Tibial artery (tissue), 4 donors: ENCODE measurements around the gene ADARB2.

Source experiments
- DNase-seq, 2 donors: peaks; one replicate each; pipeline ENCODE4 v3.0.0-alpha.2; 2019
- H3K27ac ChIP-seq, 2 donors: fragments of 200-600 bp; sonication (generic) in 1 of 2; 1 replicate in 1 of 2; 2 replicates in 1 of 2; pipeline ENCODE4 v1.5.1; 2018 to 2019; ENCODE audit warnings: mild to moderate bottlenecking in 1 of 2
- H3K27me3 ChIP-seq, 2 donors: fragments of 200-600 bp; sonication (generic) in 1 of 2; one replicate each; pipeline versions ENCODE4 v1.5.1 to v1.6.0; 2016 to 2019
- H3K36me3 ChIP-seq, 3 donors: fragments of 200-600 bp; sonication (generic) in 2 of 3; one replicate each; pipeline ENCODE4 v1.5.1; 2016 to 2019; ENCODE audit warnings: mild to moderate bottlenecking in 2 of 3
- H3K4me1 ChIP-seq, 4 donors: fragments of 200-600 bp; sonication (generic) in 2 of 4; 1 replicate in 3 of 4; 2 replicates in 1 of 4; pipeline ENCODE4 v1.5.1; 2016 to 2019
- H3K4me3 ChIP-seq, 2 donors: fragments of 200-600 bp; sonication (generic) in 1 of 2; 1 replicate in 1 of 2; 2 replicates in 1 of 2; pipeline ENCODE4 v1.5.1; 2018 to 2019; ENCODE audit warnings: mild to moderate bottlenecking in 2 of 2
- H3K9me3 ChIP-seq, 3 donors: fragments of 200-600 bp; sonication (generic) in 1 of 3; one replicate each; pipeline ENCODE4 v1.5.1; 2016 to 2019
- CTCF ChIP-seq, 2 experiments: fragments of 200-600 bp in 1 of 2; fragments of 450-650 bp in 1 of 2; IDR thresholded peaks; one replicate each; pipeline ENCODE4 v1.5.1; 2017 to 2019; ENCODE audit warnings: antibody characterized with exemption in 2 of 2, mild to moderate bottlenecking in 1 of 2, moderate library complexity in 1 of 2
- intact Hi-C: fragments of 100-400 bp; cut with DNase I; formaldehyde crosslinking; loops from one replicate; pipeline ENCODE4 v1.15.0; 2023; ENCODE audit warnings: low total_unique reads

ADARB2 gene

GRCh38 chr10:1308173-1308961 is 429.0 kb downstream of the ADARB2 start:
- Histone ChIP-seq H3K4me1 (peaks cover 0 to 36% (median 5%) of the 10 kb centered on the region in 4 donors), H3K27me3 (no peaks in the 10 kb centered on the region), H3K27ac (peak overlapping the region; percentile 33 to 36), H3K4me3 (no peak overlapping the region), H3K9me3 (no peaks in the 10 kb centered on the region), H3K36me3 (no peaks in the 10 kb centered on the region)
- DNase-seq = no peak
- TF ChIP-seq CTCF (IDR thresholded peaks at IDR 0.05) = no peak
- intact Hi-C loops = no loop called here

- H3K4me3 ChIP-seq = no peak overlapping the region
- intact Hi-C loops = no loop called here
- H3K27me3 ChIP-seq = peaks cover 0 to 21% of the 10 kb centered on the region in 2 donors
- H3K4me1 ChIP-seq = no peaks in the 10 kb centered on the region
- DNase-seq = no peak
- H3K9me3 ChIP-seq = no peaks in the 10 kb centered on the region
- H3K27ac ChIP-seq = no peak overlapping the region
- no peak for TF ChIP-seq CTCF (IDR thresholded peaks at IDR 0.05)
- no peaks in the 10 kb centered on the region for H3K36me3 ChIP-seq
These were observed 436.2 kb downstream of the ADARB2 start for GRCh38 chr10:1301143-1301542.

GRCh38 chr10:1300218-1300617 is 437.1 kb downstream of the ADARB2 start:
- no peak for TF ChIP-seq CTCF (IDR thresholded peaks at IDR 0.05)
- intact Hi-C loops = no loop called here
- H3K4me3 ChIP-seq = no peak overlapping the region
- no peak for DNase-seq
- H3K4me1 ChIP-seq = no peaks in the 10 kb centered on the region
- no peaks in the 10 kb centered on the region for H3K9me3 ChIP-seq
- peaks cover 0 to 21% of the 10 kb centered on the region in 2 donors for H3K27me3 ChIP-seq
- no peak overlapping the region for H3K27ac ChIP-seq
- H3K36me3 ChIP-seq = no peaks in the 10 kb centered on the region

DNA sequence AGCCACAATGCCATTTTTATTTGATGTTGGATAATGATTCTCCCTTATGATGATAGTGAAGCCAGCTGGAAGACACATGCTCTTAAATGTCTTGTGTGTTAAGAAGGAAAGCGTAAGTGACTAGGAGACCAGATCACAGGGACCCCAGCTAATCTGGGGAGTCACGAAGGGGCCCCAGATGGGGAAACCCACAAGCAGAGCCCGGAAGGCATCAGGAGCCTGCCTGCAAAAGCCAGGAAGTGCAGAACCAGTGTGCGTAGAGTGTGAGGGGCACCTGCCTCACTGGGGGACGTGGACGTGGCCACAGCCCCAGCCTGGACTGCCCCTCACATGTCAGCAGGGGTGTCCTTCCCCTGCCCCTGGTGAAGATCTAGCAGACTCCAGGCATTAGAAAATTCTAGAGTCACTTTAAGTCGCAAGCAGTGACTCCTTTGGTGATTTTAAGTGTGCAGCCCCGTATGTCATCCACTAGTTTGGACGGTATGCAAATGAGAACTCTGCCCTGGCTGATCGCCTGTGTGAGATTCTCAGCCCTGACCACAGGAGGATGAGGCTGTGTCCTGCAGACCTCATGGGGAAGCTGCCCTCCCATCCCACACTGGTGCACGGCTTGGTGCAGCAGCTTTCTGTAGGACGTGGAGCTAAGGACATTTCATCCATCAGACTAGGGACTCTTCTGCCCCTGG is 438.1 kb downstream of the ADARB2 start:
- H3K27me3 ChIP-seq = peaks cover 0 to 21% of the 10 kb centered on the region in 2 donors
- intact Hi-C loops = no loop called here
- no peaks in the 10 kb centered on the region for H3K9me3 ChIP-seq
- no peak for DNase-seq
- no peak overlapping the region for H3K4me3 ChIP-seq
- H3K36me3 ChIP-seq = no peaks in the 10 kb centered on the region
- H3K4me1 ChIP-seq = no peaks in the 10 kb centered on the region
- H3K27ac ChIP-seq = no peak overlapping the region
- no peak for TF ChIP-seq CTCF (IDR thresholded peaks at IDR 0.05)

GRCh38 chr10:1297566-1298301 is 439.6 kb downstream of the ADARB2 start:
- intact Hi-C loops = no loop called here
- Histone ChIP-seq H3K27me3 (peaks cover 0 to 21% of the 10 kb centered on the region in 2 donors), H3K27ac (no peak overlapping the region), H3K4me1 (peaks cover 0 to 7% (median 0%) of the 10 kb centered on the region in 4 donors), H3K4me3 (no peak overlapping the region), H3K9me3 (no peaks in the 10 kb centered on the region), H3K36me3 (no peaks in the 10 kb centered on the region)
- TF ChIP-seq CTCF (IDR thresholded peaks at IDR 0.05) = no peak
- no peak for DNase-seq
